Osteocyte (in vitro differentiated cells): ENCODE data around the gene C1QTNF8. TPM values are rescaled to one million over a fixed set of nuclear protein-coding genes. Genes with fewer than 3 reads are reported as not detected.

Experiments
- DNase-seq: peaks from one replicate; pipeline ENCODE4 v3.0.0; 2021; ENCODE audit warnings: mixed read lengths; ENCODE audit not compliant: unreplicated experiment; ENCODE audit errors: extremely low spot score
- H3K27ac Mint-ChIP-seq: one replicate; pipeline ENCODE4 v1.8.0; 2021; ENCODE audit warnings: mild to moderate bottlenecking, mixed read lengths; ENCODE audit not compliant: unreplicated experiment
- H3K27me3 Mint-ChIP-seq: one replicate; pipeline ENCODE4 v1.8.0; 2021; ENCODE audit warnings: mixed read lengths; ENCODE audit not compliant: unreplicated experiment
- H3K36me3 Mint-ChIP-seq: one replicate; pipeline ENCODE4 v1.8.0; 2021; ENCODE audit warnings: mixed read lengths; ENCODE audit not compliant: unreplicated experiment
- H3K4me1 Mint-ChIP-seq: one replicate; pipeline ENCODE4 v1.8.0; 2021; ENCODE audit warnings: mixed read lengths; ENCODE audit not compliant: unreplicated experiment
- H3K4me3 Mint-ChIP-seq: one replicate; pipeline ENCODE4 v1.8.0; 2021; ENCODE audit warnings: mild to moderate bottlenecking, moderate library complexity, mixed read lengths; ENCODE audit not compliant: unreplicated experiment
- H3K9me3 Mint-ChIP-seq: one replicate; pipeline ENCODE4 v1.8.0; 2021; ENCODE audit warnings: mixed read lengths; ENCODE audit not compliant: unreplicated experiment
- total RNA-seq: library from RNA; stranded (reverse); gene quantifications from 2 replicates; pipeline ENCODE4 v1.2.1, GENCODE V29; 2021
- TF ChIP-seq, protein P1 (sequence below): fragments of 200-600 bp; sonication (generic); IDR thresholded peaks from 2 replicates; pipeline ENCODE4 v1.5.0; 2021; ENCODE audit warnings: antibody characterized with exemption, mild to moderate bottlenecking, moderate library complexity

Gene C1QTNF8
- total RNA-seq, 1 donor from 2014 or later, result not detected

DNA sequence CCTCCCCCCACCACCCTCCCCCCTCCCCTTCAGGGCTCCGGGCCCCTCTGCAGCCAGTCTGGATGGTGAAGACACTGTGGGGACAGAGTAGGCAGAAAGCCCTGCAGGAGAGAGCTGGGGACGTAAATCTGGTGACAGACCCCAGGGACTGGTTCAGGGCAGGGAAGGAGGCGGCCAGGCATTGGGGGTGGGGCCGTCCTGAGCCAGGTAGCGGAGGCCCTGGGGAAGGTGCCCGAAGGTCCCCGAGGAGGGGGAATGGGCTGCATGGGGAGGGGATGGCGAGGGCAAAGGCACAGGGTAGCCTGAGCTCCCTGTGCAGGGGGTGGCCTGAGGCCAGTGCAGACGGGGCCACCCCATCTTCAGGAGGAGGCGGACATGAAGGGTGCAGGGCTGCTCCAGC is 30.5 kb upstream of the C1QTNF8 start:
- Mint-ChIP-seq H3K27me3 (no peaks in the 10 kb centered on the region), H3K4me3 (no peak overlapping the region), H3K36me3 (no peaks in the 10 kb centered on the region), H3K27ac (no peak overlapping the region), H3K4me1 (no peaks in the 10 kb centered on the region), H3K9me3 (no peaks in the 10 kb centered on the region)
- TF ChIP-seq, protein P1, sequence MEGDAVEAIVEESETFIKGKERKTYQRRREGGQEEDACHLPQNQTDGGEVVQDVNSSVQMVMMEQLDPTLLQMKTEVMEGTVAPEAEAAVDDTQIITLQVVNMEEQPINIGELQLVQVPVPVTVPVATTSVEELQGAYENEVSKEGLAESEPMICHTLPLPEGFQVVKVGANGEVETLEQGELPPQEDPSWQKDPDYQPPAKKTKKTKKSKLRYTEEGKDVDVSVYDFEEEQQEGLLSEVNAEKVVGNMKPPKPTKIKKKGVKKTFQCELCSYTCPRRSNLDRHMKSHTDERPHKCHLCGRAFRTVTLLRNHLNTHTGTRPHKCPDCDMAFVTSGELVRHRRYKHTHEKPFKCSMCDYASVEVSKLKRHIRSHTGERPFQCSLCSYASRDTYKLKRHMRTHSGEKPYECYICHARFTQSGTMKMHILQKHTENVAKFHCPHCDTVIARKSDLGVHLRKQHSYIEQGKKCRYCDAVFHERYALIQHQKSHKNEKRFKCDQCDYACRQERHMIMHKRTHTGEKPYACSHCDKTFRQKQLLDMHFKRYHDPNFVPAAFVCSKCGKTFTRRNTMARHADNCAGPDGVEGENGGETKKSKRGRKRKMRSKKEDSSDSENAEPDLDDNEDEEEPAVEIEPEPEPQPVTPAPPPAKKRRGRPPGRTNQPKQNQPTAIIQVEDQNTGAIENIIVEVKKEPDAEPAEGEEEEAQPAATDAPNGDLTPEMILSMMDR, result no peak
- no peak for DNase-seq

DNA sequence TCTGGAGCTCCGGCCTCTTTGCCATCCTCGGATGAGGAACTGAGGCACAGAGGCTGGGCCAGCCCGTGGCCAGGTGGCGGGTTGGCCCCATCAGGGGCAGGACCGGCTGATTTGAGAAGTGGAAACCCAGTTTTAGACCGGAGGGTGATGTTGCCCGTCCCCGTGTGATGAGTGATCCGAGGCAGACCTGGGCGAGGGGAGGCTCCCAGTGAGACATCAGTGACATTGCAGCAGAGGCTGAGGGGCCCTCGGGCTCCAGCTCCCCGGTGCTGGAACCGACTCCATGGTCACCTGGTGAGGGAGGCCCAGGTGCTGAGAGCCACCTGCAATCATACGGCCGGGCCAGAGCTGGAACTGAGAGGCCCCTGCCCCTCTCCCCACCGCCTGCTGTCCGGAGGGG is 30.0 kb upstream of the C1QTNF8 start:
- H3K27ac Mint-ChIP-seq, result no peak overlapping the region
- TF ChIP-seq, protein P1, result no peak
- no peaks in the 10 kb centered on the region for H3K9me3 Mint-ChIP-seq
- no peaks in the 10 kb centered on the region for H3K4me1 Mint-ChIP-seq
- H3K4me3 Mint-ChIP-seq, result no peak overlapping the region
- H3K36me3 Mint-ChIP-seq, result no peaks in the 10 kb centered on the region
- no peak for DNase-seq
- H3K27me3 Mint-ChIP-seq, result no peaks in the 10 kb centered on the region

DNA sequence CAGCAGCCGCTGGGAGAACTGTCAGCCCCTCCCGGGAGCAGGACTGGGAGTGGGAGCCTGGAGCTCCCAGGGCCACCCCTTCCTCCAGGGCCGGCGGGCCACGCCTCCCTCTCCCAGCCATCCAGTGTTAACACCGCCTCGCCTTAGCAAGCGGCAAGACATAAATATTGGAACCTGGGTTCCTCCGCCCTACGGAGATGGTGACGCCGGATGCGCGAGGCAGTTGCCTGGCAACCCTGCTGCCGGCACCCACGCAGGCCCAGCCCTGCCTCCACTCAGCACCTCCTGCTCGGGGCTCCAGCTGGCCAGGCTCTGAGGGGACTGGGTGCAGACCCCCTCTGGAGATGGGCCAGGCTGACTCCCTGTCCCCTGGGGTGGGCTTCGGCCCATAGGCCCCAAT is 29.4 kb upstream of the C1QTNF8 start:
- Mint-ChIP-seq H3K9me3 (no peaks in the 10 kb centered on the region), H3K4me3 (no peak overlapping the region), H3K36me3 (no peaks in the 10 kb centered on the region), H3K27me3 (no peaks in the 10 kb centered on the region), H3K27ac (no peak overlapping the region), H3K4me1 (no peaks in the 10 kb centered on the region)
- TF ChIP-seq, protein P1, result no peak
- no peak for DNase-seq

DNA sequence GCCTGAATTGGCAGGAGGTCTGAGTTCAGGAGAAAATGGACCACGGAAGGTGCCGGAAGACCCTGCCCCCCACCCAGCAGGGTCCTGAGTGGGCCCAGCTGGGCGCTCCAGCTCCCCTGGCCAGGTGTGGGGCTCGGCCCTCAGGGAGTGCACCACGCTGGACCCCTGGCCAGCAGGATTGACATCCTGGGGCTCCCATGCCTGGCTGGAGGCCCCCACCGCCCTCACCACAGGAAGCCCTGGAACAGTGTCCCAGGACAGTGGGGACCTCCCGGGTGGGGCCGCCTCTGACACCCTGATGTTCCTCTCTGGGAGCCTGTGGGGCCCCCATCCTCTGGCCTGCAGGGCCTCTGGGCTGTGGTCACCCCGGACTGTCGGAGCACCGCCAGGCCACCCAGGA is 28.8 kb upstream of the C1QTNF8 start:
- H3K4me3 Mint-ChIP-seq, result no peak overlapping the region
- H3K27ac Mint-ChIP-seq, result no peak overlapping the region
- DNase-seq, result no peak
- no peaks in the 10 kb centered on the region for H3K36me3 Mint-ChIP-seq
- TF ChIP-seq, protein P1, result no peak
- H3K9me3 Mint-ChIP-seq, result no peaks in the 10 kb centered on the region
- H3K27me3 Mint-ChIP-seq, result no peaks in the 10 kb centered on the region
- H3K4me1 Mint-ChIP-seq, result no peaks in the 10 kb centered on the region

DNA sequence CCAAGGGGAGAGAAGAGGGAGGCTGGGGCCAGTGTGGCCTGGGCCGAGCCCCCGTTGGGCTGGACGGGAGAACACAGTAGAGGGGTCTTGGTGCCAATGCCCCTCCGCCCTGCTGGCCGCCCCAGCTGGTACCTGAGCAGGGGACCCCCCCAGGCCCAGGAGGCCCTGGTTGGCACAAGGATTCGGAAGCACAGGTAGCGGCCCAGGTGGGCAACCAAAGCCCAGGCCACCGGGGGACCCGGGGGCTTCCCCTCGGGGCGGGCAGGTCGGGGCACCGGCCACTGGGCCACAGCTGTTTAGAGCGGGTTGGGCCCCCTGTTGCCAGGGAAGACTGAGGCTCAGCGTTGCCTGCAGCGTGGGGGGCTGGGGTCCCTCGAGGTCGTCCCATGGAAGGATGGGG is 28.2 kb upstream of the C1QTNF8 start:
- Mint-ChIP-seq H3K27me3 (no peaks in the 10 kb centered on the region), H3K36me3 (no peaks in the 10 kb centered on the region), H3K9me3 (no peaks in the 10 kb centered on the region), H3K27ac (no peak overlapping the region), H3K4me3 (no peak overlapping the region), H3K4me1 (no peaks in the 10 kb centered on the region)
- TF ChIP-seq, protein P1, result no peak
- no peak for DNase-seq
